ENCODE data around the gene ZNF543.

The ZNF543 gene

DNA sequence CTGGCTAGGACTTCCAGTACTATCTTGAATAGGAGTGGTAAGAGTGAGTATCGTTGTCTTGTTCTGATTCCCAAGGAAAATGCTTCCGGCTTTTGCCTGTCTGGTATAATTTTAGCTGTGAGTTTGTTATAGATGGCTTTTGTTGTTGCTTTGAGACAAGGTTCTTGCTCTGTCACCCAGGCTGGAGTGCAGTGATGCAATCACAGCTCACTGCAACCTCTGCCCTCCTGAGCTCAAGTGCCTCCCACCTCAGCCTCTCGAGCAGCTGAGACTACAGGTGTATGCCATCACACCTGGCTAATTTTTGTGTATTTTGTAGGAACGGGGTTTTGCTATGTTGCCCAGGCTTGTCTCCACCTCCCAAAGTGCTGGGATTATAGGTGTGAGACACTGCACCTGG is 6.1 kb upstream of the ZNF543 start:
- TF ChIP-seq EZH2phosphoT487 (IDR thresholded peaks at IDR 0.05; ENCODE audit: low read length) = no peak
- TF ChIP-seq EZH2 (optimal IDR thresholded peaks at IDR 0.05; ENCODE audit: low read depth, low read length) = no peak
- TF ChIP-seq, protein P1, sequence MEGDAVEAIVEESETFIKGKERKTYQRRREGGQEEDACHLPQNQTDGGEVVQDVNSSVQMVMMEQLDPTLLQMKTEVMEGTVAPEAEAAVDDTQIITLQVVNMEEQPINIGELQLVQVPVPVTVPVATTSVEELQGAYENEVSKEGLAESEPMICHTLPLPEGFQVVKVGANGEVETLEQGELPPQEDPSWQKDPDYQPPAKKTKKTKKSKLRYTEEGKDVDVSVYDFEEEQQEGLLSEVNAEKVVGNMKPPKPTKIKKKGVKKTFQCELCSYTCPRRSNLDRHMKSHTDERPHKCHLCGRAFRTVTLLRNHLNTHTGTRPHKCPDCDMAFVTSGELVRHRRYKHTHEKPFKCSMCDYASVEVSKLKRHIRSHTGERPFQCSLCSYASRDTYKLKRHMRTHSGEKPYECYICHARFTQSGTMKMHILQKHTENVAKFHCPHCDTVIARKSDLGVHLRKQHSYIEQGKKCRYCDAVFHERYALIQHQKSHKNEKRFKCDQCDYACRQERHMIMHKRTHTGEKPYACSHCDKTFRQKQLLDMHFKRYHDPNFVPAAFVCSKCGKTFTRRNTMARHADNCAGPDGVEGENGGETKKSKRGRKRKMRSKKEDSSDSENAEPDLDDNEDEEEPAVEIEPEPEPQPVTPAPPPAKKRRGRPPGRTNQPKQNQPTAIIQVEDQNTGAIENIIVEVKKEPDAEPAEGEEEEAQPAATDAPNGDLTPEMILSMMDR (IDR thresholded peaks at IDR 0.05; ENCODE audit: low read length) = no peak
- Histone ChIP-seq H3K79me2 (ENCODE audit: low read length) (no peaks in the 10 kb centered on the region), H3K27me3 (replicated peaks; ENCODE audit: insufficient read depth, low read length) (no peaks in the 10 kb centered on the region), H3K27ac (ENCODE audit: low read length) (no peak overlapping the region), H3F3A (ENCODE audit: insufficient read depth, low read length) (no peaks in the 10 kb centered on the region), H4K20me1 (ENCODE audit: insufficient read depth, low read length) (no peaks in the 10 kb centered on the region), H2AFZ (ENCODE audit: low read length) (no peak overlapping the region), H3K4me3 (ENCODE audit: low read length) (no peak overlapping the region), H3K9me2 (replicated peaks; ENCODE audit: insufficient read depth, low read length) (no peaks in the 10 kb centered on the region), H3K36me3 (replicated peaks; ENCODE audit: insufficient read depth, low read length) (no peaks in the 10 kb centered on the region), H3K9ac (ENCODE audit: low read length) (no peak overlapping the region), H3K9me3 (replicated peaks; ENCODE audit: insufficient read depth, low read length) (no peaks in the 10 kb centered on the region), H3K4me1 (ENCODE audit: low read length) (no peaks in the 10 kb centered on the region), H3K4me2 (ENCODE audit: low read depth, low read length) (no peak overlapping the region)
- no peak for DNase-seq

DNA sequence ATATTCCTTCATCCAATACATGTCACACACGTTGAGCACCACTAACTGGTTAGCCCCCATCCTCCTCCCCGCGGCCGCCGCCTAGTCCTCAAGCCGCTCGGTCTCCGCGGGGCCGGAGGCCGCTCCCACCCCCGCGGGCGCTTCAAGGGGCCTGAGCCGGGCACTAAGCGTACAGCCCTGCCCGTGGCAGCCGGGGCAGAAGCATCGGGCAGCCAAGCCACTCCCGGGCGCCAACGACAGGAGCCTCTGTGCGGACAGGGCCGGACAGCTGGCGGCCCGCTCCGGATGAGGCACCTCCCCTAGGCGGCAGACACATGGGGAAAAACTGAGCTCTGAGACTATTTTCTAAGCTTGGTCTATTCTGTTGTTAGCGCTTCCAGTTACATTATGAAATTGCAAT is 2.8 kb upstream of the ZNF543 start:
- Histone ChIP-seq H3K9ac (ENCODE audit: low read length) (no peak overlapping the region), H3K27me3 (replicated peaks; ENCODE audit: insufficient read depth, low read length) (no peaks in the 10 kb centered on the region), H3F3A (ENCODE audit: insufficient read depth, low read length) (no peaks in the 10 kb centered on the region), H3K9me3 (replicated peaks; ENCODE audit: insufficient read depth, low read length) (no peaks in the 10 kb centered on the region), H2AFZ (ENCODE audit: low read length) (no peak overlapping the region), H4K20me1 (ENCODE audit: insufficient read depth, low read length) (no peaks in the 10 kb centered on the region), H3K36me3 (replicated peaks; ENCODE audit: insufficient read depth, low read length) (no peaks in the 10 kb centered on the region; the same call in 1 of the 2 replicates), H3K4me2 (ENCODE audit: low read depth, low read length) (no peak overlapping the region), H3K79me2 (ENCODE audit: low read length) (peaks cover 21% of the 10 kb centered on the region), H3K9me2 (replicated peaks; ENCODE audit: insufficient read depth, low read length) (no peaks in the 10 kb centered on the region), H3K4me1 (ENCODE audit: low read length) (peaks cover 12% of the 10 kb centered on the region), H3K4me3 (ENCODE audit: low read length) (no peak overlapping the region), H3K27ac (ENCODE audit: low read length) (no peak overlapping the region)
- TF ChIP-seq, protein P1 (IDR thresholded peaks at IDR 0.05; ENCODE audit: low read length) = no peak
- TF ChIP-seq EZH2 (optimal IDR thresholded peaks at IDR 0.05; ENCODE audit: low read depth, low read length) = no peak
- no peak for TF ChIP-seq EZH2phosphoT487 (IDR thresholded peaks at IDR 0.05; ENCODE audit: low read length)
- DNase-seq = no peak

DNA sequence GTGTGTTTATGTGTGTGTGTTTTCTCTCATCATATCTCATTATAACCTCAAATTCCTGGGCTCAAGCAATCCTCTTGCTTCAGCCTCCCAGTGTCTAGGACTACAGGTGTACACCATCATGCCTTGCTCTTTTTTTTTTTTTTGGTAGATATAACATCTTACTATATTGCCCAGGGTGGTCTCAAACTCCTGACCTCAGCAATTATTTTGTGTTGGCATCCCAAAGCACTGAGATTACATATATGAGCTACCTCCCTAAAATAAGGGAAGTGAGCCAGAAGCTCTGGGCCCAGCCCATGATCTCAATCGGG is 448 bp upstream of the ZNF543 start:
- H3K27ac ChIP-seq (ENCODE audit: low read length) = peak overlapping the region; percentile 47; the same call in 1 of the 2 replicates
- no peaks in the 10 kb centered on the region for H3F3A ChIP-seq (ENCODE audit: insufficient read depth, low read length)
- peak overlapping the region; percentile 91 for H3K4me3 ChIP-seq (ENCODE audit: low read length)
- H3K9ac ChIP-seq (ENCODE audit: low read length) = peak overlapping the region; percentile 98; the same call in 1 of the 2 replicates
- no peaks in the 10 kb centered on the region for H3K27me3 ChIP-seq (replicated peaks; ENCODE audit: insufficient read depth, low read length)
- H3K79me2 ChIP-seq (ENCODE audit: low read length) = peaks cover 26% of the 10 kb centered on the region
- H3K4me2 ChIP-seq (ENCODE audit: low read depth, low read length) = peak overlapping the region; percentile 54
- H3K4me1 ChIP-seq (ENCODE audit: low read length) = peaks cover 12% of the 10 kb centered on the region
- TF ChIP-seq EZH2 (optimal IDR thresholded peaks at IDR 0.05; ENCODE audit: low read depth, low read length) = no peak
- TF ChIP-seq EZH2phosphoT487 (IDR thresholded peaks at IDR 0.05; ENCODE audit: low read length) = no peak
- TF ChIP-seq, protein P1 (IDR thresholded peaks at IDR 0.05; ENCODE audit: low read length) = no peak
- H2AFZ ChIP-seq (ENCODE audit: low read length) = peak overlapping the region; percentile 85
- no peak for DNase-seq
- H4K20me1 ChIP-seq (ENCODE audit: insufficient read depth, low read length) = no peaks in the 10 kb centered on the region
- H3K9me3 ChIP-seq (replicated peaks; ENCODE audit: insufficient read depth, low read length) = no peaks in the 10 kb centered on the region
- H3K36me3 ChIP-seq (replicated peaks; ENCODE audit: insufficient read depth, low read length) = no peaks in the 10 kb centered on the region; the same call in 1 of the 2 replicates
- no peaks in the 10 kb centered on the region for H3K9me2 ChIP-seq (replicated peaks; ENCODE audit: insufficient read depth, low read length)

Measured in MM.1S (cell line).